Cardiac fibroblast (primary cell): Measurements from ENCODE around the gene FLT3LG.

Experiments
- DNase-seq, 2 donors: peaks; one replicate each; pipeline versions ENCODE4 v3.0.0 to v3.0.0-alpha.2; 2010; ENCODE audit warnings: low read depth in 2 of 2
- H3K4me3 ChIP-seq, 2 donors: replicated peaks in 1 of 2; 1 replicate in 1 of 2; 2 replicates in 1 of 2; pipeline ENCODE4 v1.5.1; 2011; ENCODE audit warnings: low read depth in 2 of 2, low read length in 2 of 2, mild to moderate bottlenecking in 2 of 2, moderate library complexity in 1 of 2
- TF ChIP-seq, protein P1 (sequence below): IDR thresholded peaks from one replicate; pipeline ENCODE4 v1.5.1; 2011; ENCODE audit warnings: low read depth, mild to moderate bottlenecking, low read length, inconsistent platforms

The FLT3LG gene

DNA sequence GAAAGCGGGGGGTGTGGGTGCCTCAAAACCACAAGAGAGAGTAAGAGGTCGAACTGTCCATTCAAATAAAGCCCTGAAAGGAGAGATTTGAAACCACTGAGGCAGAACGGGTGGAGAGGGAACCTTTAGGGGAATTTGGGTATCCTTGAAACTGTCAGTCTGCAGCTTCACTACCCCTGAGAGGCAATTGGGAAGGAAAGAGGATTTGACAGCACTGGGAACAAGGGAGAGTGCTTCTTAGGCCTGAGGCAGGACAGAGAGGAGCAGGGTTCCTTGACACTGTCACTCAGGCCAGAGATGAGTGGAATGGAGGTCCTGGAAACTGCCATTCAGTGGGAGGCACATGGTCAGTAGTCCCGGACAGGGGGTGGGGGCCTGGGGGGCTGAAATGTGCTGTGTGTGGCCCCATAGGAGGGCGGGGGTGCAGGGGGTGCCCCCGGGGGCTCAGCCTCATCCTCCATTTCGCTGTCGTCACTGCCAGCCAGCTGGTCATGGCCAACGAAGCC lies 43.8 kb upstream of the FLT3LG start:
- DNase-seq: no peak
- H3K4me3 ChIP-seq: no peak overlapping the region
- TF ChIP-seq, protein P1, sequence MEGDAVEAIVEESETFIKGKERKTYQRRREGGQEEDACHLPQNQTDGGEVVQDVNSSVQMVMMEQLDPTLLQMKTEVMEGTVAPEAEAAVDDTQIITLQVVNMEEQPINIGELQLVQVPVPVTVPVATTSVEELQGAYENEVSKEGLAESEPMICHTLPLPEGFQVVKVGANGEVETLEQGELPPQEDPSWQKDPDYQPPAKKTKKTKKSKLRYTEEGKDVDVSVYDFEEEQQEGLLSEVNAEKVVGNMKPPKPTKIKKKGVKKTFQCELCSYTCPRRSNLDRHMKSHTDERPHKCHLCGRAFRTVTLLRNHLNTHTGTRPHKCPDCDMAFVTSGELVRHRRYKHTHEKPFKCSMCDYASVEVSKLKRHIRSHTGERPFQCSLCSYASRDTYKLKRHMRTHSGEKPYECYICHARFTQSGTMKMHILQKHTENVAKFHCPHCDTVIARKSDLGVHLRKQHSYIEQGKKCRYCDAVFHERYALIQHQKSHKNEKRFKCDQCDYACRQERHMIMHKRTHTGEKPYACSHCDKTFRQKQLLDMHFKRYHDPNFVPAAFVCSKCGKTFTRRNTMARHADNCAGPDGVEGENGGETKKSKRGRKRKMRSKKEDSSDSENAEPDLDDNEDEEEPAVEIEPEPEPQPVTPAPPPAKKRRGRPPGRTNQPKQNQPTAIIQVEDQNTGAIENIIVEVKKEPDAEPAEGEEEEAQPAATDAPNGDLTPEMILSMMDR: no peak

DNA sequence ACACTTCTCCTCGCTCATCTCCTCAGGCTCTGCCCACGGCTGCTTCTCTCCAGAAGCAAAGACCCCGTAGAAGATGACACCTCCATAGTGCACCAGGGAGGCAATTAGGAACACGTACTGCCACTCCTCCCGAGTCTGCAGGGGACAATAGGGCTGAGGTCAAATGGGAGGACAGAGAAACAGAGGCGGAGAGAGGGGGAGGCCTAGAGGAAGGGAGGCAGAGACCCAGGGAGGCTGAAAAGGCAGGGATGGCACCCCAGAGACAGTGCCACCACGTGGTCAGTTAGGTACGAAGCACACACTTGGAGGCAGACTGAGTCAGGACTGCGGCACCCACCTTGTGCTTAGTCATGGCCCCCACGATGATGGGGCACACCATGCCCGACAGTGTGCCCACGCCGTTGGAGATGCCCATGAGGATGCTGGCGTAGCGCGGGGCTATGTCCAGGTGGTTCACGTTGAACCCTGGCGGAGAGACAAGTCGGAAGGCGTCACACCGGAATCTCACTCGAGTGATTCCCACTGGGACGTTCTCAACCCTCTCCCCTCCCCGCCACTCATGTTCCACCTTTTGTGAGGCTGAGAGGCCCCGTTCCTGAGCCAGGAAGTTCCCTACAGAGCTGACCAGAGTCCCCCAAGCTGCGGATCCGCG lies 43.2 kb upstream of the FLT3LG start:
- DNase-seq: no peak
- TF ChIP-seq, protein P1: peak; percentile 7
- H3K4me3 ChIP-seq: no peak overlapping the region

DNA sequence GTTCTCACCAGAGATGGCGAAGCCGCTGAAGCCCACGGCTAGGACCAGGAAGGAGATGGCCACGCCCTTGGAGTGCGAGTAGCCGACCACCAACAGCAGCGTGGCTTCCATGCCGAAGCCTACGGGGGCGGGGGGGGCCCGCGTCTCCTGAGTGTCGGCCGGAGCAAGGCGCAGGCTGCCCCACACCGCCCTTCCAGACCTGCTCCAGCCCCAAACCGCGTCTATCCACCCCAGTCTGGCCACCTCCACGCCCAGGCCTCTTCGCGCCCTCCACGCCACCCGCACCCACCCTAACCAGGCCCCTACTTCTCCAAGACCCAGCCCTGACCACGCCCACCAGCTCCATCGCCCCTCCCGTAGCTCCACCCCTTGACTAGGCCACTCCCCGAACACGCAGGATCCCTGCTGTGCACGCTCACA lies 42.7 kb upstream of the FLT3LG start:
- TF ChIP-seq, protein P1: no peak
- DNase-seq: no peak
- no peak overlapping the region for H3K4me3 ChIP-seq

DNA sequence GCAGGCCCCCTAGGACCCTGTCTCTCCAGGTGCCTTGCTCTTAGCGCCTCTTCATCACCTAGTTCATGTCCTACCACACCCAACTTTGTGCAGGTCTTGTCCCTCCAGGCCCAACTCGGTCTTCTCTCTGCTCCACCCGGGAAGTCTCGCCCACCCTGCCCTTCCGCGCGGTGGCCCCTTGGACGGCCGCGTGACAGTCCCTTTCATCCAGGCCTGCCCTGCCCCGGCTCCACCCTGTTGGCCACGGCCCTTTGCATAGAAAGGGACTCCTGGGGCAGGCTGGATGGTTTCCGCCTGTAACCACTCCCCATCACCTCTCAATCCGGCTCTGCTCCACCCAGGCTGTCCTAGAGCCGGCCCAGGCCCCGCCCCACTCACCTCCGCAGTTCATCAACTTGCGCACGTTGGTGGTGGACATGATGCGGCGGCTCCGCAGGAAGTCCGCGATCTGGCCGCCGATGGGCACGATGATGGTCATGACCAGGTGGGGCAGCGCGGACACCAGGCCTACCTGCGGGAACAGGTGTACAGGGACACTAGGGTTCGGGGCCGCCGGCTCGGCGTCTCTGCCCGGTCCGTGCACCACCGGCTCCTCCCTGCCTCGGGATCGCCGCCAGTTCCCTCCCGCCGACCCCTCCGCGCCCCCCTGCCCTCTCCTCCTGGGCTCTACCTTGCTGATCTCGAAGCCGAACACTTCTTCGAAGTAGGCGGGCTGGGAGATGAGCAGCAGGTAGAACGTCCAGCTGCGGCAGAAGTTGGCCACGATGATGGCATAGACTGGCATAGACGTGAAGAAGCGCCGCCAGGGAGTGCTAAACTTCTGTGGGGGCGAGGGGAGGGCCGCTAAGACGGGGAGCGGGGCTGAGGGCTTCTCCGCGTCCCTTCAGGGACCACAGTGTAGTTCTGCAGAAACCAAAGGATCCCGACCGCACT lies 41.6 kb upstream of the FLT3LG start:
- H3K4me3 ChIP-seq: no peak overlapping the region
- TF ChIP-seq, protein P1: no peak
- DNase-seq: no peak

DNA sequence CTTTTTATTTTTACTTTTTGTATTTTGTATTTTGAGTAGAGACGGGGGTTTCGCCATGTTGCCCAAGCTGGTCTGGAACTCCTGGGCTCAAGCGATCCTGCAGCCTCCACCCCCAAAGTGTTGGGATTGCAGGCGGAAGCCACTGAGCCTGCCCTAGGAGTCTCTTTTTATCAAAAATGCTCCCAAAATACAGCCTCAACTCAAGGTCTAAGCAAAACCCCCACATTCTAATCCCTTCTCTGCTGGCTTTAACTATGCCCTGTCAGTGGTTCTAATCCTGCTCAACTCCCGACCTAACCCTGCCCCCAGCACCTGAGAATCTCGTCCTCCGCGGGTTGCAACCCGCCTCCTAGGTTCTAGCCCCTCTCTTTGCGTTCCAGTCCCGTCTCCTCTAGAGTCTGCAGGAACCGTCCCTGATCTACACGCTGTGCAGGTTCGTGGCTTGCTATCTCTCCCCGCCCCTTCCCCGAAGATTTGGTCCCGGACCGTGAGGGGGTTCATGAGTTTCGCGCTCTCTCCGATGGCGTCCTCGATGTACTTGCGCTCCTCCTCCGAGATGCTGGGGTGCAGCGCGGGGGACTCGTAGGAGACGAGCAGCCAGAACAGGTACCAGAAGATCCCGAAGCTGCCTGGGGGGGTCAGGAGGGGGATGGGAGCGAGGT lies 40.6 kb upstream of the FLT3LG start:
- DNase-seq: no peak
- TF ChIP-seq, protein P1: no peak

DNA sequence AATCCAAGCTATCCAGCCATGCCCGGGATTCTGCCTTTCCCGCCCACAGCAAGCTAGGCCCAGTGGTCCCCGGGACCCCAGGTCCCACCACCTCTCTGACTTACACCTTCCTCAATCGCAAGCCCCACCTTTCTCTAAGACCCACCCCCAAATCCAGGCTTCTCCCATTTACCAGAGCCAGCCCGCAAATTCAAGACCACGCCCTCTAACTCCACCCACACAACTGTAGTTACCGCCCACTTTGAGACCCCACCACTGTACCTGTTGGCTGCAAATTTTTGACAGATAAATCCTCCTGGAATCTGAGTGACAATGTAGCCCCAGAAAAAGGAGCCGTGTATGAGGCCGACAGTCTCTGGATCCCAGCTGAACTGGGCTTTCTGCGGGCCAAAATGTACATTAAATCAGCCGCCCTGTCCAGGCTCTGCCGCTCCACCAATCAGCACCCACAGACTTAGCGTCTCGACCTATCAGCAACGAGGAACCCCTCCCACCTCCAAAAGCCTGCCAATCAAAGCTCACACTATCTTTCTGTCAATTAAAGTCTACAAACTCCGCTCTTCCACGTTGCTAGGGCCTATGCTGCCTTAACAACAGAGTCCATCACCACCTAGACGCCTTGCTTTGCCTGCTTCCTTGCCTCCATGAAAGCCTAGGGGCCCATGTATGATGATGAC lies 39.0 kb upstream of the FLT3LG start:
- DNase-seq: no peak
- TF ChIP-seq, protein P1: no peak
- H3K4me3 ChIP-seq: no peak overlapping the region

More for the DNA sequence above, 40.6 kb upstream of the FLT3LG start:
- H3K4me3 ChIP-seq: no peak overlapping the region
